GM19239 (cell line): ENCODE data around the gene LMBRD2.

Experiments
- DNase-seq: peaks from one replicate; pipeline ENCODE4 v3.0.0; 2011; ENCODE audit warnings: low spot score; ENCODE audit not compliant: insufficient read length
- FAIRE-seq: peaks from 2 replicates; lab custom pipeline; 2011; peaks lifted over from hg19 to GRCh38; lab: Jason Lieb, UNC

LMBRD2 gene

DNA sequence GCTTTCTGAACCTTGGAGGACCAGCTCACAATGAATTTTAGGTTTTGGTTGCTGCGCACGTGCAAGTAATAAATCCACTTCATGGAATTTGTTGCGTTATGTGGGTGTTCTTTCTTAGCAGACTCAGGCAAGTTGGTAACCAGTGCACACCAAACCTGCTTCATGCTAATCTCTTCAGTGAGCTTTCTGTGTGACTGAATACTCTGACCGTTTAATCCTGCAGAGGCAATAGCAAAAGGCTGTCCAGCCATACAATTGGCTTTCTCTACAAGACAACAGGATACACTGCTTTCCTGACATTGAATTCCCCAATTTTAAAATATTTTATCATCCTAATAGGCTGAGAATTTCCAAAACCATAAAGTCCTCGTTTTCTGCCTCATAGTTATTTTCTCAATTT, 95.3 kb downstream of the LMBRD2 start:
- no peak for FAIRE-seq

DNA sequence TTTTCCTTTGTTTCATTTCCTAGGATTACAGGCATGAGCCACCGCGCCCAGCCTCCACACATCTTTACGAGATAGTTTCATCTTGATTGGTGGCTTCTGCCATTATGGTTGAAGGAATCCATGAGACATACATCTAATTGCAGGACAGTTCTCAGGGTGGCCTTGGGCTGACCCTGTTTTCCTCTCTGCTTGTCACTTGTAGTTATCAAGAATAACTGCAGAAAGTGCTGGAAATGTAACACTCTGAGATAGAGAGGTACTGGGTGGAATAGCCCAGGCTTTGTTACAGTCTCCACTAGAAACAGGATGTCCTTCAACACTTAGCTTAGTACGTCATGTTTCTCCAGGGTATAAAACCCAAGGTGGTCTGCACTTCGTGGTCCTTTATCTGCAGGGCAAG, 95.7 kb downstream of the LMBRD2 start:
- FAIRE-seq, result no peak
- no peak for DNase-seq

More for the DNA sequence above, 95.3 kb downstream of the LMBRD2 start:
- DNase-seq, result no peak

DNA sequence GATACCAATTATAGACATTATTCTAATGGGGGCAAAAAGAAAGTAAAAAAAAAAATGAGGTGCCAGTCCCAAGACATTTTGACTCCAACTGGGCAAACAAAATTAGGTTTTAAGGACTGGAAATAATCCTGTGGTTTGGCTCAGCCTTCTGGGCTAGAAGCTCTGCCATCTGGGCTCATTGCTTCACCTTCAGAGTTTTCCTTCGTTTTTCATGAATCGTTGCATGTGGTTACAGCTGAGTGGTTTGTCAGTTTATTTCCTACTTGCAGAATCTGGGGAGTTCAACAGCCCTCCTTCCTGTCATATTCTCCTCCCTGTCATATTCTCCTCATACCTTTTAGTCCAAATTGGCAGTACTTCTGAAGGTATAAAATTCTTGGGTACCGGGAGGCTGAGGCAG, 97.0 kb downstream of the LMBRD2 start:
- FAIRE-seq (no peak), DNase-seq (no peak)

DNA sequence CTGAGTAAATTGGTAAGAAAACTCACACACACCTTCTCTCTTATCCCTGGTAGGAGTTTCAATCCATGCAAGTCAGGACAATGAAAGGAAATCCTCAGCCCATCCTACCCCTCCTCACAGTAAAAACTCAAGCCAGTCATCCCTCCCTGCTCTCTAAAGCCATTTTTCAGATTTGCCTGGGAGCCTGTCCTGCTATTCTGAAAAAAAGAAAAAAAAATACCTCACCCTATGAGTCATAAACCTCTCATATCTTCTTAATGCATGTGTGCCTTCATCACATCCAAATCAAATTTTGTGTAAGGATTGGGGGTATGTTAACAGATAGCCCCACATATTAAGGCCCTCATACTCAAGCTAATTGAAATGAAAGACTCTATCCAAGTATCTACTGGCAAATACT, 99.1 kb downstream of the LMBRD2 start:
- FAIRE-seq, result no peak
- no peak for DNase-seq

DNA sequence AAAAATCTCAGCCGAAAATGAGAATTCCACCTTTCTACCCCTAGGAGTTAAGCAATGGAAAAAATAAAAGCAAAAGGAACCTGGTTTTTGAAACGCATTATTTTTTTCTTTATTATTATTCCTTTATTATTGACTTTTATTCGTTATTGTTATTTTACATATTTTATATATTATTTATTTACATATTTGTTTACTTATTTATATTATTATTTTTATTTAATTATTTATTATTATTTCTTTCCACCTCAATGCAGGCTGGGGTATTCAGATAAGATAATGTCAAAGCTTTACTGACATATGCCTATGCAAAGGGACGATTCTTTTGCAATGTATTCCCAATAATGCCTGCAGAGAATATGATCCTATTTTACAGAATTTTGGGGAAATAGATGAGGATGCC, 101.7 kb downstream of the LMBRD2 start:
- no peak for DNase-seq
- no peak for FAIRE-seq
